Stimulated activated CD8-positive, alpha-beta memory T cell treated with anti-CD3 and anti-CD28 coated beads, Interleukin-12 subunit alpha, Interleukin-12 subunit beta, amount 100 ng/mL, for 4 hours (primary cell): Measurements from ENCODE around the gene ZBED1.
"Not testable (repeated sequence)": the region's sequence is repeated elsewhere in the genome, so short reads cannot be mapped to it uniquely, and the experiment has no call there.

ENCODE experiments used
- DNase-seq: peaks from one replicate; pipeline ENCODE4 v3.0.0-alpha.2; 2020; ENCODE audit warnings: low read depth

ZBED1 gene

GRCh38 chrX:2519638-2520037 is 18.9 kb upstream of the ZBED1 start:
- not testable (repeated sequence) for DNase-seq

DNA sequence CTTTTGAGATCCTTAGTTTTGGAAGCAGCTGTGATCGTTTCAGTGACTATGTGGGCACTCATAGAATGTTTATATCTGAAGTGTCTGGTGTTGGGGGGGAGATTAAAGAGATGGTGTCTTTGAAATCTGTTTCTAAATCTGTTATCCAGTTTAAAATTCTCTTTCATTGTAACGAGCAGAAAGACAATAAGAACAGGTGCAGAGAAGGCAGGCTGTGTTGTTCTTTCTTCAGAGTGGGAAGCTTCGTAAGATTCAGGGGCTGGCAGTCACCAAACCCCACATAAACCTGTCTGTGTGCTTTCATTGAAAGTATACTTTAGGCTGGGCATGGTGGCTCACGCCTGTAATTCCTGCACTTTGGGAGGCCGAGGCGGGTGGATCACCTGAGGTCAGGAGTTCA is 16.3 kb upstream of the ZBED1 start:
- DNase-seq: no peak

- DNase-seq: no peak
These were observed 15.8 kb upstream of the ZBED1 start for GRCh38 chrX:2516623-2517022.

DNA sequence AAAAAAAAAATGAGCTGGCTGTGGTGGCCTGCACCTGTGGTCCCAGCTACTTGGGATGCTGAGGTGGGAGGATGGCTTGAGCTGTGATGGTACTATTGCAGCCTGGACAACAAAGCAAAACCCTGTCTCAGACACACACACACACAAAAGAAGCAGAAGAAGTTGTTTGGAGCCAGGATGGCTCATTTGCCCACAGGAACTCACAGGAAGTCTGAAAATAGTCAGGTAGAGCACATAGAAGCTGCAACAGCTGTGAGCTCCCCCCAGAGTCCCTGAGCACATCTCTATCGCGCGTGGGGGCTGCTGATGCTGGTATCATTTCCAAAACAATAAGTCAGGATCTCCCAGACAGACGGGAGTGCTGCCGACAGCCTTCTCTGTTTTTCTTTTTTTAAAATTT is 13.4 kb upstream of the ZBED1 start:
- DNase-seq: no peak

- DNase-seq: no peak
These were observed 12.4 kb upstream of the ZBED1 start for GRCh38 chrX:2513121-2513664.

DNA sequence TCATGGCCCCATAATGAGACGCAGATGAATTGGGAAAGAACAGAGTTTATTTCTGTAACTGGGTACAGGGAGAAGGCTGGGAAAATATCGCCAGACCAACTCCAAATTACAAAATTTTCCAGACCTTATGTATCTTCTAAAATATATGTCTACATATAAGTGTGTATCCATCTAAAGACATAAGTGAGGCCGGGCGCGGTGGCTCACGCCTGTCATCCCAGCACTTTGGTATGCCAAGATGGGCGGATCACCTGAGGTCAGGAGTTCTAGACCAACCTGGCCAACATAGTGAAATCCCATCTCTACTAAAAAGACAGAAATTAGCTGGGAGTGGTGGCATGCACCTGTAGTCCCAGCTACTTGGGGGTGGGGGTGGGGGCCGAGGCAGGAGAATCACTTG is 11.7 kb upstream of the ZBED1 start:
- no peak for DNase-seq

- no peak for DNase-seq
These were observed 10.6 kb upstream of the ZBED1 start for GRCh38 chrX:2511326-2511725.

- DNase-seq: no peak
These were observed 8.0 kb upstream of the ZBED1 start for GRCh38 chrX:2508648-2509335.

- DNase-seq: no peak
These were observed 7.3 kb upstream of the ZBED1 start for GRCh38 chrX:2507904-2508627.

GRCh38 chrX:2507196-2507595 is 6.4 kb upstream of the ZBED1 start:
- no peak for DNase-seq

GRCh38 chrX:2505341-2505740 is 4.6 kb upstream of the ZBED1 start:
- DNase-seq: not testable (repeated sequence)

DNA sequence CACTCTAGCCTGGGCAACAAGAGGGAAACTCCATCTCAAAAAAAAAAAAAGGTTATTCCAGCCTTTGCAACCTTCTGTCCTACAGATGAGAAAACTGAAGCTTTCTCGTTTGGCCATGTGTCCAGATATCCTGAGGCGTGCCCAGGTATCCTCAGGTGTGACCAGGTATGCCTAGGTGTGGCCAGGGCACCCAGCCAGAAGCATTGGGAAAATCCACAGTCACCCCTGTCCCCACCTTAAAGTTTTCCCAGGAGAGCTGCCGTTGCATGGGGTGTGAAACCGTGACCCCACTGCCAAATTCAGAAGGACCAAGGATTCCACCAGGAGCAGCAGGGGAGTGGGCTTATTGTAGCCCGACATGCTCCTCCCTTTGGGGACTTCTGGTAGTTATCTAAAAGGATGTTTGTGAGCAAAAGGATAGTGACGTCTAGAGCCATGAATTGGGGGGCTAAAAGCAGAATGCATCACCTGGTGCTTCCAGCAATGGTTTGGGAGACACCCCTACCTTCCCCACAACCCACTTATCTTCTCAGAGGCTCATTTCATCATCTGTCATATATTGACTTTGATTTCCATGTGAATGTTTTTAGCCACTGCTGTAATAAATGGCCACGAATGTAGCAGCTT is 4.0 kb upstream of the ZBED1 start:
- DNase-seq: no peak

- DNase-seq: no peak
These were observed 3.1 kb upstream of the ZBED1 start for GRCh38 chrX:2503591-2504500.

GRCh38 chrX:2502668-2503519 is 2.1 kb upstream of the ZBED1 start:
- DNase-seq: no peak

DNA sequence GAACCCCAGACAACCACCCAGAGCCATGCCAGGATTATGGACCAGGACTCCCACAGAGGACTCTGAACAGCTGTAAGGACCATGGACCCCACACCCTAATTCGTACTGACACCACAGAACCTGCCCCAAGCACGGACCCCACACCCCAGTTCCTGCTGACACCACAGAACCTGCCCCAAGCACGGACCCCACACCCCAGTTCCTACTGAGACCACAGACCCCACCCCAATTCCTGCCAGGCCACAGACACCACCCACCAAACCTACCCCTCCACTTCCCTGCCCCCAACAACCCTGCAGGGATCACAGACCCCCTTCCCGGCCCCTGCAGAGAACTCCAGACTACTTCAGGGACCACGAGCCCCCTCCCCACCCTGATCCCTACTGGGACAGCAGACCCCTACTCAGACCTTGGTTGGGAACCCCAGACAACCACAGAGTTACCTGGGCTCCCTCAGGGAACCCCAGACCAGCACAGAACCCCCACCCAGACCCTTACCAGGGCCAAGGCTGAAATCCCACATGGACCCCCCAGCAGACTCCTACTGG is 1.4 kb upstream of the ZBED1 start:
- DNase-seq: no peak

- no peak for DNase-seq
These were observed 855 bp upstream of the ZBED1 start for GRCh38 chrX:2501559-2502102.

GRCh38 chrX:2500091-2500802 is 529 bp downstream of the ZBED1 start:
- peak; percentile 8 for DNase-seq

DNA sequence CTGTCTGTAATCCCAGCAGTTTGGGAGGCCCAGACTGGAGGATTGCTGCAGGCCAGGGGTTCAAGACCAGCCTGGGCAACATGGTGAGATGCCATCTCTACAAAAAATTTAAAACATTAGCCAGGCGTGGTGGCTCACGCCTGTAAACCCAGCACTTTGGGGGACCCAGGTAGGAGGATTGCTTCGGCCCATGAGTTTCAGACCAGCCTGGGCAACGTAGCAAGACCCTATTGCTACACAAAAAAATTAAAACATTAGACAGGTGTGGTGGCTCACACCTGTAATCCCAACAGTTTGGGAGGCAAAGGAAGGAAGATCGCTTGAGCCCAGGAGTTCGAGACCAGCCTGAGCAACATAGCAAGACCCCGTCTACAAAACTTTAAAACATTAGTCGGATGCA is 1.3 kb downstream of the ZBED1 start:
- DNase-seq: no peak

DNA sequence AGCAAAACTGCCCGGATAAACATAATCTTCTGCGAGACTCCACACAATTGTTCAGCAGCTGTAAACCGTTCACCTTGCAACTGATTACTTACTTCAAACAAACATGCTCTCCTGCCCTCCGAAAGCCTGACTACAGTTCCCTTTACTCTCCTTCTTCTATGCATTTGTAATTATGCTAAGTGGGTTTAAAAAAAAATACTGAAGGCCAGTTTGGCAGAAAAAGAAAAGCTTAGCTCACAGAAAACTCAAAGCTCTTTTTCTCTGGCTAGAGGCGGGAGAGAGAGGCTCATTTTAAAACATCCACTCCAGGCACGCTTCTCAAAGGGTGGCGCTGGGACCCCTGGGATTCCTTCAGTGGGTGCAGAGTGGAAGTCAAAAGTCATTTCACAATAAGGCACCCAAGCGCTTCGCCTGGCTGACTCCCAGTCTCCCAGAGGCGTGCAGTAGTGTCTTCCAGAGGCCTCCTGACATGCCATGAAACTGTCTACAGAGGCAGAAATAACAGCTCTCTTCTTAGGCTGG is 1.9 kb downstream of the ZBED1 start:
- DNase-seq: no peak
